Measurements from ENCODE around the gene HSPG2.

- TF ChIP-seq EZH2 (IDR thresholded peaks at IDR 0.05; ENCODE audit: borderline replicate concordance, low read length) (no peak), CTCF (conservative IDR thresholded peaks at IDR 0.05 in 1 of 2, IDR thresholded peaks at IDR 0.05 in 1 of 2; ENCODE audit: extremely low read depth in 1 of 2, insufficient read depth in 1 of 2, low read depth in 1 of 2, low read length in 2 of 2) (no peak)
Measured at GRCh38 chr1:21941370-21941769, 4.3 kb upstream of the HSPG2 start.
